Stimulated activated CD8-positive, alpha-beta memory T cell treated with anti-CD3 and anti-CD28 coated beads, Interleukin-4, amount 100 ng/mL, for 48 hours (primary cell): ENCODE data around the gene CREB1.

Experiments
- DNase-seq: peaks from one replicate; pipeline ENCODE4 v3.0.0-alpha.2; 2020

CREB1 gene

GRCh38 chr2:207546822-207547221 lies 17.1 kb downstream of the CREB1 start:
- no peak for DNase-seq

- DNase-seq, result no peak
Observed at GRCh38 chr2:207549145-207549544, 19.4 kb downstream of the CREB1 start.

GRCh38 chr2:207558079-207558491 lies 28.3 kb downstream of the CREB1 start:
- no peak for DNase-seq

GRCh38 chr2:207561386-207562080 lies 31.8 kb downstream of the CREB1 start:
- no peak for DNase-seq

- DNase-seq, result no peak
Observed at GRCh38 chr2:207565736-207566500, 36.2 kb downstream of the CREB1 start.

- DNase-seq, result no peak
Observed at GRCh38 chr2:207567671-207568070, 37.9 kb downstream of the CREB1 start.

- DNase-seq, result no peak
Observed at GRCh38 chr2:207571370-207571769, 41.6 kb downstream of the CREB1 start.

GRCh38 chr2:207584952-207585351 lies 55.2 kb downstream of the CREB1 start:
- no peak for DNase-seq

- DNase-seq, result no peak
Observed at GRCh38 chr2:207587305-207587704, 57.5 kb downstream of the CREB1 start.

- DNase-seq, result no peak
Observed at GRCh38 chr2:207589143-207589542, 59.4 kb downstream of the CREB1 start.

- DNase-seq, result no peak
Observed at GRCh38 chr2:207593277-207593676, 63.5 kb downstream of the CREB1 start.

GRCh38 chr2:207594264-207594663 lies 64.5 kb downstream of the CREB1 start:
- DNase-seq, result no peak

GRCh38 chr2:207594731-207595130 lies 65.0 kb downstream of the CREB1 start:
- DNase-seq, result no peak

- DNase-seq, result no peak
Observed at GRCh38 chr2:207599636-207600035, 69.9 kb downstream of the CREB1 start.

GRCh38 chr2:207600231-207600630 lies 70.5 kb downstream of the CREB1 start:
- no peak for DNase-seq

GRCh38 chr2:207601774-207602173 lies 72.0 kb downstream of the CREB1 start:
- DNase-seq, result no peak

- no peak for DNase-seq
Observed at GRCh38 chr2:207603486-207603885, 73.7 kb downstream of the CREB1 start.

GRCh38 chr2:207606399-207606798 lies 76.6 kb downstream of the CREB1 start:
- no peak for DNase-seq

GRCh38 chr2:207606829-207607228 lies 77.1 kb downstream of the CREB1 start:
- no peak for DNase-seq

GRCh38 chr2:207612714-207613113 lies 83.0 kb downstream of the CREB1 start:
- no peak for DNase-seq

GRCh38 chr2:207614824-207615223 lies 85.1 kb downstream of the CREB1 start:
- no peak for DNase-seq

GRCh38 chr2:207616185-207616584 lies 86.4 kb downstream of the CREB1 start:
- DNase-seq, result no peak

- no peak for DNase-seq
Observed at GRCh38 chr2:207617011-207617671, 87.4 kb downstream of the CREB1 start.

GRCh38 chr2:207619764-207620203 lies 90.0 kb downstream of the CREB1 start:
- DNase-seq, result no peak
